SK-N-SH treated with all-trans-retinoic acid at 6 μM for 48 hours (cell line): Measurements from ENCODE around the gene NTNG1.

Source experiments
- ISL1 ChIP-seq: fragments of 250-450 bp; sonication (Bioruptor Pico); IDR thresholded peaks from 2 replicates; pipeline ENCODE4 v2.1.2; 2022; ENCODE audit warnings: mild to moderate bottlenecking, moderate library complexity
- OSR1 ChIP-seq: fragments of 250-450 bp; sonication (Bioruptor Pico); IDR thresholded peaks from 2 replicates; pipeline ENCODE4 v1.8.0; 2022; ENCODE audit warnings: moderate library complexity, mild to moderate bottlenecking, inconsistent platforms
- PATZ1 ChIP-seq: fragments of 250-450 bp; sonication (Bioruptor Pico); IDR thresholded peaks from 2 replicates; pipeline ENCODE4 v1.8.0; 2020; ENCODE audit warnings: mild to moderate bottlenecking, moderate library complexity, borderline replicate concordance
- SNAI2 ChIP-seq: fragments of 250-450 bp; sonication (Bioruptor Pico); IDR thresholded peaks from 2 replicates; pipeline ENCODE4 v1.5.0; 2020; ENCODE audit warnings: mild to moderate bottlenecking, moderate library complexity
- TSHZ2 ChIP-seq: fragments of 250-450 bp; sonication (Bioruptor Pico); IDR thresholded peaks from 2 replicates; pipeline ENCODE4 v1.5.0; 2020; ENCODE audit warnings: mild to moderate bottlenecking, moderate library complexity
- ZNF70 ChIP-seq: fragments of 450-650 bp; formaldehyde crosslinking; IDR thresholded peaks from 2 replicates; pipeline ENCODE4 v1.5.0; 2020; ENCODE audit warnings: mild to moderate bottlenecking, moderate library complexity

- TF ChIP-seq ZNF70 (CRISPR knock-in tag), result no peak
- no peak for TF ChIP-seq SNAI2
- no peak for TF ChIP-seq TSHZ2 (CRISPR knock-in tag)
- no peak for TF ChIP-seq PATZ1
- no peak for TF ChIP-seq OSR1 (CRISPR knock-in tag)
- no peak for TF ChIP-seq ISL1 (CRISPR knock-in tag)
These were observed 382.9 kb downstream of the NTNG1 start for GRCh38 chr1:107523736-107524135.
